ENCODE data around the gene ARL5A. TPM values are rescaled to one million over a fixed set of nuclear protein-coding genes. Genes with fewer than 3 reads are reported as not detected.

ARL5A gene
- total RNA-seq, 2 experiments from 2014 or later: 78.7 to 79.9 TPM

- ATAC-seq (peak; percentile 94), DNase-seq (peak; percentile 53)
- H3K36me3 Mint-ChIP-seq (ENCODE audit: low read depth): no peaks in the 10 kb centered on the region
- H3K4me3 Mint-ChIP-seq: no peak overlapping the region
- H3K4me1 Mint-ChIP-seq (ENCODE audit: low read depth): peaks cover 5% of the 10 kb centered on the region
- no peaks in the 10 kb centered on the region for H3K27me3 Mint-ChIP-seq
- CTCF ChIA-PET: no interaction called here
- TF ChIP-seq CTCF (IDR thresholded peaks at IDR 0.05): no peak
- H3K9me3 Mint-ChIP-seq: peaks cover 3% of the 10 kb centered on the region
- POLR2A ChIA-PET: no interaction called here
- H3K27ac Mint-ChIP-seq: peak overlapping the region; percentile 45
- intact Hi-C loops (cut with micrococcal nuclease): no loop called here
Measured at GRCh38 chr2:151766437-151767153, 61.6 kb downstream of the ARL5A start.

GRCh38 chr2:151765760-151766410 is 62.3 kb downstream of the ARL5A start:
- no peak overlapping the region for H3K4me3 Mint-ChIP-seq
- H3K4me1 Mint-ChIP-seq (ENCODE audit: low read depth): peaks cover 5% of the 10 kb centered on the region
- ChIA-PET CTCF (no interaction called here), POLR2A (no interaction called here)
- DNase-seq (no peak), ATAC-seq (no peak)
- H3K27ac Mint-ChIP-seq: no peak overlapping the region
- no peaks in the 10 kb centered on the region for H3K36me3 Mint-ChIP-seq (ENCODE audit: low read depth)
- no peaks in the 10 kb centered on the region for H3K27me3 Mint-ChIP-seq
- peaks cover 3% of the 10 kb centered on the region for H3K9me3 Mint-ChIP-seq
- intact Hi-C loops (cut with micrococcal nuclease): no loop called here
- no peak for TF ChIP-seq CTCF (IDR thresholded peaks at IDR 0.05)

GRCh38 chr2:151762694-151763093 is 65.5 kb downstream of the ARL5A start:
- Mint-ChIP-seq H3K36me3 (ENCODE audit: low read depth) (no peaks in the 10 kb centered on the region), H3K4me3 (no peak overlapping the region), H3K9me3 (no peaks in the 10 kb centered on the region), H3K27ac (no peak overlapping the region), H3K27me3 (no peaks in the 10 kb centered on the region), H3K4me1 (ENCODE audit: low read depth) (peaks cover 5% of the 10 kb centered on the region)
- ATAC-seq (no peak), DNase-seq (no peak)
- intact Hi-C loops (cut with micrococcal nuclease): no loop called here
- POLR2A ChIA-PET: no interaction called here
- no peak for TF ChIP-seq CTCF (IDR thresholded peaks at IDR 0.05)
- CTCF ChIA-PET: no interaction called here

GRCh38 chr2:151761687-151762086 is 66.5 kb downstream of the ARL5A start:
- intact Hi-C loops (cut with micrococcal nuclease): no loop called here
- Mint-ChIP-seq H3K9me3 (no peaks in the 10 kb centered on the region), H3K4me1 (ENCODE audit: low read depth) (peaks cover 3% of the 10 kb centered on the region), H3K4me3 (no peak overlapping the region), H3K36me3 (ENCODE audit: low read depth) (no peaks in the 10 kb centered on the region), H3K27me3 (no peaks in the 10 kb centered on the region), H3K27ac (no peak overlapping the region)
- TF ChIP-seq CTCF (IDR thresholded peaks at IDR 0.05): no peak
- ChIA-PET POLR2A (interaction anchor here (0.6 kb wide), 1 partner anchor 334 kb away, joined by 3 read pairs; no protein-coding TSS in a partner anchor), CTCF (no interaction called here)
- ATAC-seq: no peak
- DNase-seq: no peak

- H3K27me3 Mint-ChIP-seq: no peaks in the 10 kb centered on the region
- TF ChIP-seq CTCF (IDR thresholded peaks at IDR 0.05): no peak
- no peaks in the 10 kb centered on the region for H3K9me3 Mint-ChIP-seq
- no peak for ATAC-seq
- ChIA-PET POLR2A (no interaction called here), CTCF (no interaction called here)
- no peak overlapping the region for H3K4me3 Mint-ChIP-seq
- no peaks in the 10 kb centered on the region for H3K4me1 Mint-ChIP-seq (ENCODE audit: low read depth)
- H3K27ac Mint-ChIP-seq: no peak overlapping the region
- no peak for DNase-seq
- intact Hi-C loops (cut with micrococcal nuclease): no loop called here
- H3K36me3 Mint-ChIP-seq (ENCODE audit: low read depth): no peaks in the 10 kb centered on the region
Measured at GRCh38 chr2:151761193-151761592, 67.0 kb downstream of the ARL5A start.
